OCI-M1 (cell line): ENCODE measurements around the gene TXN.

ENCODE experiments used
- DNase-seq: peaks from one replicate; lab custom pipeline; 2025; lab: John Stamatoyannopoulos, UW

The TXN gene

DNA sequence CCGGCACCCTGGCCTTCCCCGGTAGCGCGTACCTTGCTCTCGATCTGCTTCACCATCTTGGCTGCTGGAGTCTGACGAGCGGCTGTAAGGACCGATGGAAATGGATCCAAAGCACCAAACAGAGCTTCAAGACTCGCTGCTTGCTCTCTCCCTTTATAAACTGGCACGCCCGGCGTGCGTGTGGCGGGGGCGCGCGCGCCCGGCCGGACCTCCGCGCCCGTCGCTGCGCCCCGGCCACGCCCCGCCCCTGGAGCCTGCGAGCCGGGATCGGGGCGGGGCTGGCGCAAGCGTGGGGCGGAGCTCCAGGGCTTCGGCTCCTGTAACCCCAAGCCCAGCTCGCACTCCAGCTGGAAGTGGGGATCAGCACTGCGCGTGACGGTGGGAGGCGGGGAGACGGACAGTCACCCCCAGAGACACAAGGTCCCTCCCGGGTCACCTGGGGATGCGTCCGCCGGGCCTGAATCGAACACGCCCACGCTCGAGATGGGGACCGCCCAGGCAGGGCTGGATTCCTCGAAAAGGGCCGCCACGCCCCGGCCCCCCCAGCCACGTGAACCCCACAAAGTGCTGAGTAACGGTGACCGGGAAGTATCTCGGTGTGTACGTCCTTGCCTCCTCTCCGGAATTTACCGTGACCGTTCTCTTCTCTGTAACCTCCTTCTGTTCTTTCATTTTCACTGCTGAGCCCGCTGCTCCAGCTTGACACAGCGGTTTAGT lies at the start of gene TXN:
TXN (minus strand) TSS at position 128 of the 717 bp plus-strand sequence; CDS start at position 56, 72 bp downstream.
- peak; percentile 97 for DNase-seq

DNA sequence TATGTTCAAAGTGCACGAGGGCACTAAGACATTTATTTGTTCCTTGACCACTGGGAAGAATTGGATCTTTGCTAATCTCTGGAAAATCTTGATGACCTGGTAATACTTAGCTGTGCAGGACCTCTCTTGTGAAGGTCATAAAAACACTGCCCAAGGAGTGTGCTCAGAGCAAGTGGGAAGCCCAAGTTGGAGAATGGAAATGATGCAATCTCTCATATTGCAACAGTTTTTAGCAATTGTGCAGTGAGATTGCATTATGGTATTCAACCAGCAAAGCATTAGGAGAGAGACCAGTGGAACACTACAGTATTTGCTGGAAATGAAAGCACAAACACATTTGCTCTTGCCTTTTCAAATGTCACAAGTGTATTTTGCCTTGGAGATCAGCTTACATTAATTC lies 46.8 kb upstream of the TXN start:
- peak; percentile 52 for DNase-seq

DNA sequence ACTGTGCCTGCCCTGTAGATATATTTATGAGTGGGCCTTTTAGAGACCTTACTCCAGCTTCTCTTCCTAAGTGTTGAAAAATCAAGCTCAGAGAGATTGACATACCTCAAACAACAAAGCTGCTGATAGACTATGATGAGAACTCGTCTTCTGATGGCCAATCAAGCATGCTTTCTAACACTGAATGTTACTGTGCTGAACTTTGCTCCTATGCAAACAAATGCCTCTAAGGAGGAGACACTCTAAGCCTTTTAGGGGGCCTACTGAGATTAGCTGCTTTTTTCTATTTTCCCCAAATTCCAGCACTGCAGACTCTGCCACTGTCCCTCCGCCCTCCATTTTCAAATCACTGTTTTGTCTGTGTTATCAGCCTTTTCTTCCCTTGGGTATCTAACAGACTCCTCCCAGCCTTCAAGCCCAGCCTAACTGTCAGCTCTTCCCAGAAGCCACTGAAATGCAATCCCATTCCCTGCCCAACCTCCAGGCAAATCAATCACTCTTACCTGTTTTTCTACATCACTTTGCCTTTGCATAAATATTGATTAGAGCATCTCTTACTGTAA lies 41.8 kb upstream of the TXN start:
- no peak for DNase-seq

DNA sequence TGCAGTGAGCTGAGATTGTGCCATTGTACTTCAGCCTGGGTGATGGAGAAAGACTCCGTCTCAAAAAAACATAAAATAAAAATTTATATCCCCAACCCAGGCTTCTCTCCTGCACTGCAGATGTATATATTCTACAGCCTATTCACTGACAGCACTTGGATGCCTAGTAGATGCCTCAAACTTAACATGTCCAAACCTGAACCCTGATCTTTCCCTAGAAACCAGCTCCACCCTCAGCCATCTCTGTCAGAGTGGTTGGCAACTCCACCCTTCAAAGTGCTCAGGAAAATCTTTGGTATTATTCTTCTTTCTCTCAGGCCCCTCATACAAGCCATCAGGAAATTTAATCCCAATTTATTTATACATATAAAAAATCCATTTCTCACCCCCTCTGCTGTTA lies 36.9 kb upstream of the TXN start:
- DNase-seq: no peak

DNA sequence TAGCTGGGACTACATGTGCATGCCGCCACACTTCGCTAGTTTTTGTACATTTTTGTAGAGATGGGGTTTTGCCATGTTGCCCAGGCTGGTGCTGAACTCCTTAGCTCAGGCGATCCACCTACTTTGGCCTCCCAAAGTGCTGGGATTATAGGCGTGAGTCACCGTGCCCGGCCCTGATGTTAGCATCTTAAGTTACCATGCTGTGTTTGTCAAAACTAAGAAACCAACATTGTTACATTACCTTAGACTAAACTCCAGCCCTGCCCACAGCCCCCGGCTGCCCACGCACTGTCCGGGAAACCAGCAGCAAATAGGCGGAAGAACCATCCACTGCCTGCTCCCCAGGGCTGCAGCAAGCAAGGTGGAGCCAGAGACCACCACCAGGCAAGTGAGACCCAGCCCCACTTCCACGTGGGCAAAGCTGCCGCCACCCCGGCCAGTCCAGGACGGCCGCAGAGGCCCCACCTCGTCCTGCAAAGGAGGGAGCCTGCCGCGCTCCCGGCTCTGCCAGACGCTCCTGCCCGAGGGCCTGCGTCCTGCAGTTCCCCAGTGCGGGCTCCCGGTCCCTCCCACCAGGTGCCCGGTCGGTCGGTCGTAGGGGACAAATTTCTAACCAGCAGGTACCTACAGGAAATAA lies 35.7 kb upstream of the TXN start:
- no peak for DNase-seq

DNA sequence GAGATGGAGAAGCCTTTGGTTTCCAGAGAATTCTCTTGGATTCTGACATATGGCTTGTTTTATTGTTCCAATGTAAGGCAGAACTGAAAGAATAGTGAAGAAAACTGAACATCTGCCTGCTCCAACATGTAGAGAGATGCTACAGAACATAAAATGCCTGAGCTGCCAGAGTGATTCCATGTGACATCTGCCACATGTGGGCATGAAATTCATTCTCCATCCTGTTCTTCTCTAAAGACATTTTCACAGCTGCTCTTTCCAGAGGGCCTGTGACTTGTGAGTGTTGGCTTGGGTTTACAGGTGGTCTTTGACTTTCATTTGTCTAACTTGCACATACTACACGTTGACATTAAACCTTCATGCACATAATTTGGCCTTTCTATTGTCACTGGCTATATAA lies 33.7 kb upstream of the TXN start:
- no peak for DNase-seq

DNA sequence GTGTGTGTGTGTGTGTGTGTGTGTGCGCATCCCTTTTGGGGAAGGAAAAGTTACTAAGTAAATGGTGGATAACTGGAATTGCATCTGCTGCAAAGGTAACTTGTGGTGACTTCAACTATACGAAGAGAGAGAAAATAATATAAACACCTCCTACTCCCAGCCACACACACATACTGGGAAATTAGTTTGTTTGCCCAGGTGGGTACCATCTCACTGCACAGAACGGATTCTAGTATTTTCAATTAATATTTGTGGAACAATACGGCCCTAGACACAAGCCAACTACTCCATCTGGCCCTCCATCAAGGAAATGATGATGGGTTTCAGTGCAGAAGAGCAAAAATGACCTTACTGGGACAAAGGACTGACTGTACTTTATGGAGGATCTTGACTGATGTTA lies 32.2 kb upstream of the TXN start:
- no peak for DNase-seq

DNA sequence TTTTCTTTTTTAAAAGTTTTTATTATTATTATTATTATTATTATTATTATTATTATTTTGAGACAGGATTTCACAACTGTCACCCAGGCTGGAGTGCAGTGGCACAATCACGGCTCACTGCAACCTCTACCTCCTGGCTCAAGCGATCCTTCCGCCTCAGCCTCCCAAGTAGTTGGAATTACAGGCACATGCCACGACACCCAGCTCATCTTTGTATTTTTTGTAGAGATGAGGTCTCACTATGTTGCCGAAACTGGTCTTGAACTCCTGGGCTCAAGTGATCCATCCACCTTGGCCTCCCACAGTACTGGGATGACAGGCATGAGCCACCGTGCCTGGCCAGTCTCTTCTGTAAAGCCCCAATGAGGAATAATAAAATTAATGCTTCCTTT lies 31.0 kb upstream of the TXN start:
- no peak for DNase-seq

DNA sequence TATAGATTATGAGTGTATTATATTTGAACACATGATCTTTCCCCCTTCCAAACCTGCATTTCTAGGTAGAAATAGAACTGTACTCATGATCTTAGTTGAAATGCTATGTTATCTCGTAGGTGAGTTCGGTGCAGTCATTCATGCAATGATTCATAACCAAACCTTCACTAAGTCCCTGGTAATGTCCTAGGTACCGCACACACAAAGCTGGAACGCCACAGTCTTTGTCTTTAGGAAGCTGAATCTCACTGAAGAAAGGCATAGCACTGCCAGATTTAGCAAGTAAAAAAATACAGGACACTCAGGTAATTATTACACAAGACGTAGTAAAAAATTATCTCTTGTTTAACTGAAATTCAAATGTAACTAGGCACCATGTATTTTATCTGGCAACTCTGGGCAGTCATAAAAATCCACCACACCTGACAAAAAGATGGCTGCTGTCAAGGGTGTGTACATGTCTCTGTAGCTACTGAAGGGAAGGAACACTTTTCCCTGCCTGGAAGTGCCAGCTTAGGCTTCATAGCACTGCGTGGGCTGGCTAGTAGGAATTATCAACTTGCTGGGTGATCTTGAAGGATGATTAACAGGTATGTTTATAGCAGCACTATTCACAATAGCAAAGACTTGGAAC lies 28.0 kb upstream of the TXN start:
- DNase-seq: no peak

DNA sequence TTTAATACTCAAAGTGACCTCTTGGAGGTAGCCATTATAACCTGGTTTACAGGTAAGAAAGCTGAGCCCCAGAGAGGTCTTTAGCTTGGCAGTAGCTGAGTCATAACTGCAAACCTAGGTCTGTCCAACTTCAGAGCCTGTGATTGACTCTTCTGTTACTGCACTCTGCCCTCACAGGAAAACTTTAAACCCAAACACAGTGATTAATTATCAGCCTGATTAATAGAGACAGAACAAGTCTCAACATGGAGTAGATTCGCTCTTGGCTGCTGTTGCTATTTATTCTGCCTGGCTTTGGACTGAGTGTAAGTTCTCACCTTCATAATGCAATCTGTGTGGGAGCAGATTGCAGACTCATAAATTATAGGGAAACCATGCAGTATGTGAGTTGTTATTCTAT lies 27.4 kb upstream of the TXN start:
- DNase-seq: no peak

DNA sequence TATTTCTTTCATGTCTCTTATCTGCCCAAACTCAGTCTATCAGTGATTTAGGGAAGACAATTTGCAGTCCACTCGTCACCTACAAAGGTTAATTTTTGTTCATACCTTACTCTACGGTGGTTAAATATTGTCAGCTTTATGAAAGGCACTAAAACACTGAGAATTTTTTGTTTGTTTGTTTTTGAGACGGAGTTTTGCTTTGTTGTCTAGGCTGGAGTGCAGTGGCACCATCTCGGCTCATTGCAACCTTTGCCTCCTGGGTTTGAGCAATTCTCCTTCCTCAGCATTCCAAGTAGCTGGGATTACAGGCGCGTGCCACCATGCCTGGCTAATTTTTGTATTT lies 26.4 kb upstream of the TXN start:
- DNase-seq: no peak

DNA sequence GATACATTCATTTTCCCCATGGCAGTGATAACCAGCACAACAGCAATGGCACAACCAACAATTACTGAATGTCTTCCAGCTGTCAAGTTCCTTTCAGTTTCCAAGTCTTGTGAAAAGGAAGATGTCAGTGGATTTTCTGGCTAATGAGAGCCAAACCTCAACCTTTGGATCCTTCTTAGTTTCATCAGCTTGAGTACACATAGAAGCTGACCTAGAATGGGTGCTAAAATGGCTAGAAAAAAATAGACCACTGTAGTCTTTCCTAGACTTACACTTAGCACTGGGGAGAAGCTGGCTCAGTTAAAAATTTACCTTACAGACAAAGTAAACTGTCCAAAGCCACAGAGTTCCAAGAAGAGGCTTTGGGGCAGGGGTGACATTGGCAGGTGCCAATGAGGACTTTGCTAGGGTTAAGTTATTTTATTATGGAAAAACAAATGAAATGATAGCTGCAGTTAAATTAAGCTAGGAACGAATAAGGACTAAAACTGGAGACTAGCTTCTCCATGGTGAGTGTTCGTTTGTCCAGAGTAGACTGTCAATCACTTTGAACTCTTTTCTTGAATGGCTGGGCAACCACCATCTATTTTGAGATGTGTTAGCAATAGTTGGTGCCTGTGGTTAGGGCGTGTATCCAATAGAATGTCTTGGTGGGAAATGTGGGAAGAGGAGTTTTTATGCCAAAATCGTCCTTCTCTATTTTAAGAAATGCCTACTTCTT lies 25.9 kb upstream of the TXN start:
- DNase-seq: peak; percentile 50

DNA sequence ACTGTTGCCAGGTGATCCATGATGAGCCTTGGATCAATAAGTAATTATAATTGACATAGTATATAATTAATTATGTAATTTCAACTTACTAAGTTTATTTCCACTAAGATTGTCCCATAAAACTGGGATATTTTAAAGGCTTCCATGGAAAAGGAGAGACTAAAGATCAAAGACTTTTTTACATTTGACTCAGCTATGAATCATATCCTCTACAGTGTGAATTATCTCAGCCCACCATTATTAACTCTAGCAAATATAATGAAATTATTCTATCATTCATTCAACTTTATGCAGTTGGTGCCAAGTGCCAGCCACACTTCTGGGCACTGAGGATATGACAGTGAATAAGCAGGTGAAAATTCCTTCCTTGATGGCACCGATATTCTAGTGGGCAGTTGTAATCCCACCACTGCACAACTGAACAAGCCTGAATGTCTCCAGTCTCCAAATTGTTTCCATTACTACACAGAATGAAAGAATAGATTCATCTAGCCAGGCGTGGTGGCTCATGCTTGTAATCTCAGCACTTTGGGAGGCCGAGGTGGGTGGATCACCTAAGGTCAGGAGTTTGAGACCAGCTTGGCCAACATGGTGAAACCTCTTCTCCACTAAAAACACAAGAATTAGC lies 21.9 kb upstream of the TXN start:
- DNase-seq: no peak

DNA sequence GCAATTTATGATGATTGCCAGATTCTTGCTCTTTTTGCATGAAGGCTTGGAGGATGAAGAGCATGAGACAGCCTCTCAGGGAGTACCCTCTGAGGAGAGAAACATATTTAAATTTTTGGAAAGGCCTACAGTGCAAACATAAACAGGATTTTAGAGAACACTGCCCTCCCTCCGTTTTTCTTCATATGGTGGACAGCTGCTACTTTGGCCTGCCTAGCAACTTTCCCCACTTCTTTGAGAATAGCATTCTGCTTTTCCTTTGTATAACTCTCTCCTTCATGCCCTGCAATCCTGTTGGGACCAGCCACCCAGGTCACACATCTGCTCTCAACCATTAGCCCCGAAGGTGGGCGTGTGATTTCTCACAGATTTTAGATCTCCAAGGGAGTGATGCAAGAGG lies 20.5 kb upstream of the TXN start:
- no peak for DNase-seq

DNA sequence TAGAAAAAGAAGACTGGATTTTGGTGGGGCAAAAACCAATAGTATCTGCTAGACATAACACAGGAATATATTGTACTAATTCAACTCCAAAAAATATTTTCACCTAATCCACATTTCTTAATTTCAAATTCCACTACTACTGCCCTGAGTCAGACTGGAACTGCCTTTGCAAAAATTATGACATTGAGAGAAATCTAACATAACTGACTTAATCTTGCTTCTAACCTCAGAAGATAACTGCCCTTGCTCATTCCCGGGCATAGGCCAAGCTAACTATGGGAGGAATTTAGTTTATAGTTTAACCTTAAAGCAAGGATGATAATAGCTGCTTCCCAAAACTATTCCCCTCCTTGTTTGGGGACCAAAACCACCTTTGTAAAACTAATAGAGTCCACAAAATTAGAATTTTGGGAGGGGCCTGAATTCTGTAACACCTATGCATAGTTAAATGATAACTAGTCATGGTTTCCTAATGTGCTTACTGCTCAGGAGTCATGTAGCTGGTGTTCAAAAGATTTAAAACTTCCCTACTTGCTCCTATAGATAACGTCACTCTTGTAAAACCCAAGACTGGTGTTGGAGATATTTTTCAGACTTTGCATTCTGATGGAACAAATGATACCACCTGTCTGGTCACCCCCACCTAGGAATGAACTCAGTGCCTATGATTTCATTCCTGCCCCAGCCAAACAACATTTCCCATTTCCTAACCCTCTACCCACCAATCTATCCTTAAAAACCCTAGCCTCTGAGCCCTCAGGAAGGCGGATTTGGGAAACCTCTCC lies 14.1 kb upstream of the TXN start:
- DNase-seq: no peak

DNA sequence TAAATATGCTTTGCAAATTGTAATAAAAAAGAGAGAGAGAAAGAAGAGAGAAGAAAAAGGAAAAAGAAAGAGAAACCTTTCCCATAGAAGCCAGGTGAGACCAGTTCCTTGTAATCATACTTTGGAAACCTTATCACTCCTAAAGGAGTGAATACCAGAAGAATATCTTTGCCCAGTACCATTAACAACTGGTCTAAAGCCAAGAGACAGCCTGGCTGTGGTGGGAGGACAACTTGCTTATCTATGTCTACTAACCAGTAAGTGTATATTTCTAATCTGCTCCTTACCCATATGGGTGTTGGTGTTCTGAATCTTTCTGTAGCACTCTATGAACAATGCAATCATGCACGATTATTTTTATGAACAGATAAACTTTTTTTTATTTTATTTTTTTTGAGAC lies 10.5 kb upstream of the TXN start:
- DNase-seq: peak; percentile 58

DNA sequence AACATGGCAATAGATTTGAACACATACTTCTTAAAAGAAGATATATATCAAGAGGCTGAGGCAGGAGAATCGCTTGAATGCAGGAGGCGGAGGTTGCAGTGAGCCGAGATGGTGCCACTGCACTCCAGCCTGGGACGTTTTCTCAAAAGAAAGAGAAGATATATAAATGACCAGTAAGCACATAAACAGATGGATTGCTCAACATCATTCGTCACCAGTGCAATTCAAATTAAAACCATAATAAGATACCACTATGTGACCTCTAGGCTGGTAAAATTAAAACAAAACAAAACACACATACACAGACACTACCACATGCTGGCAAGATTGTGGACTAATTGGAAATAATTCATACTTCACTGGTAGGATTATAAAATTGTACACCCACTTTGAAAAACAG lies 5.3 kb upstream of the TXN start:
- no peak for DNase-seq

DNA sequence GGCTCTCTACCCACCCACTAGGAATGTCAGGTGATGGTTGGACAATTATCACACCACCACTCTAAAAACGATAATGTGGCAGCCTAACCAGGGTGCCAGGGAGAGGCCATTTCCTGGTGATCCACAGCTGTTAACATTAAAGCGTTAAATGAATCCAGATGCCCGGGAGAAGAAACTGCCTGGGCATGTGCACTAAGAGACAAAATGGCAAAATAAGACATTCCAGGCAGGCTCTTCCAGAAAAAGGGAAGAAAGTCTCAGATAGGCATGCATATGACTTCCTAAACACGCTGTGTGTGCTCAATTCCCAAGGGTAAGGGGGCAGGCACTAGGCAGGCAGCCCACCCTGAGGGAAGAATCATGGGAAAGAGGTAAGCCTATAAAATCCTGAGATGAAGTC lies 4.6 kb upstream of the TXN start:
- DNase-seq: no peak

DNA sequence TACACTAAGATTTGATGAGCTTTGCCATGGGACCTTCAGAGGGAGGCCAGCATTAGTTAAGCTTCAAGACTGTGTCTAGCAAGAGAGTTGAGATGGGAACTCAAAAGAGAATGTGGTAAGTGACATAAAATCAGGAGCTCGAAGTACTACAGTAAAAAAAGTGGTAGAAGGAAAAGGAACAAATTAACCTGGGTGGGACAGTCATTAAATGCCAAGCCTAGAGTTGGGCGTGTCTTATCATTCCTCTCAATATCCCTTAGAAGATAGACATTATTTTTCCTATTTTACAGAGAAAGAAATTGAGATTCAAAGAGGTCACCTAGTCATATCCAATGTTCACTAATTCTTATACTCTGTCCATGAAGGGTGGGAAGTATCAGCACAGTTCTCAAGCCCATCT lies 3.3 kb upstream of the TXN start:
- no peak for DNase-seq

DNA sequence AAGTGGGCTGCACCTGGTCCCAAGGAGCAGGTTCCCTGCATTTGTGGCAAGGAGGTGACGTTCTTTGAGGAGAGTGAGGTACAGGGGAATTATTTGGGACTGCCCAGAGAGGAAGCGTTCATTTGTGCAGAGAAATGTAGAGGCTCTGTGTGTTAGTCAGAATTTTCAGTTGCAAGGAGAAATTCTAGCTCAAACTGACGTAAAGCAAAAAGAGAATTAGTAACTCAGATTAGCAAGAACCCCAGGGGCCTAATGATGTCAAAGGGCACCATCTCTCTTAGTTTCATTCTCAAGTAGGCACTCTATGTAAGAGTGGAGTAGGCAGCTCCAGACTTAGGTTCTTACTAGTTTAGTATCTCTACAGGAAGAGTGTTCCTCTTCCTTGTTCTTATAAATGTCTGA lies 2.4 kb upstream of the TXN start:
- DNase-seq: no peak

DNA sequence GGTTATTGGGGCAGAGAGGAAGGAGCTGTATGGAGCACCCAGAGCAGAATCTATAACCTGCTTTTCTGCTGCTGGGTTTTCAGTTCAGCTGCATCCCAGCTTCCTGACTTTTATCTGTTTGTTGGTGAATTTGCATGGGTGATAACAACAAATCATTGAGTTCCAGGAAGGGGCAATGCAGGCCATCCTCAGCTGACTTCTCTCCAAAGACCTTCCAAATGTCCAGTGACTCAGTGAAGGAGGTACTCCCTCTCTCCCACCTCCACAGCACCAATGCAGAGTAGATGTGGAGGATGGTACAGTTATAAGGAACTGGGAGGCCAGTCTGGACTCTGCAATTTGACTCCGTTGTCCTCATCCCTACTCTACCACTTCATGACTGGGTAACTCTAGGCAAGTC lies 1.6 kb upstream of the TXN start:
- no peak for DNase-seq
